Skeletal muscle cell (primary cell): ENCODE results near the gene KLHDC3.
"Not testable (repeated sequence)": the region's sequence is repeated elsewhere in the genome, so short reads cannot be mapped to it uniquely, and the experiment has no call there.

Experiments
- DNase-seq: peaks from one replicate; pipeline ENCODE4 v3.0.0-alpha.2; 2010; ENCODE audit warnings: low read depth
- H3K4me3 ChIP-seq: 2 replicates; pipeline ENCODE4 v1.5.1; 2011; ENCODE audit warnings: low read depth, mild to moderate bottlenecking, control low read depth, low read length, moderate library complexity

KLHDC3 gene

DNA sequence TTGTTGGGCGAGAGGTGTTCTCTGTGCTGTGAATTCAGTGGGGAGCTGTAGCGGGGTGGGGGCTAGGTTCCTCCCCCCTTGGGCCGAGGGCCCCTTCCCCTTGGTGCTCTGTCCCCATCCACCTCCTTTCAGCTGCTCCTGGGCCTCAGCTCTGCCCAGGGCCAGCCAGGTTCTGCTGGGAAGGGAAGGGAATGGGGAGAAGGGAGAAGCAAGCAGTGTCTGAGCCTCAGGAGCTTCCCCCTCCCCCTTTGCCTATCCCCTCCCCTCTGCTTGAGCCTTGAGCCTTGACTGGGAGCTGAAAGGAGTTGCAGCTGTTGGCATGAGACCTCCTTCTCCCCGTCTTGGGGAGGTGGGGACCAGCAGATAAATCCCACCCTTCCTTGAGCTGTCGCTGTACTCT, 6.8 kb downstream of the KLHDC3 start:
- DNase-seq: no peak
- peak overlapping the region; percentile 98 for H3K4me3 ChIP-seq

GRCh38 chr6:43021270-43022047, 7.4 kb downstream of the KLHDC3 start, which contains the start of gene RRP36:
Gene RRP36, plus strand, starts transcription at chr6:43021623. Its CDS starts 32 bp downstream, at chr6:43021655.
- H3K4me3 ChIP-seq: peak within 1 kb of the TSS; percentile 98
- DNase-seq: no peak

GRCh38 chr6:43024436-43024835, 10.4 kb downstream of the KLHDC3 start:
- DNase-seq: no peak
- no peak overlapping the region for H3K4me3 ChIP-seq

DNA sequence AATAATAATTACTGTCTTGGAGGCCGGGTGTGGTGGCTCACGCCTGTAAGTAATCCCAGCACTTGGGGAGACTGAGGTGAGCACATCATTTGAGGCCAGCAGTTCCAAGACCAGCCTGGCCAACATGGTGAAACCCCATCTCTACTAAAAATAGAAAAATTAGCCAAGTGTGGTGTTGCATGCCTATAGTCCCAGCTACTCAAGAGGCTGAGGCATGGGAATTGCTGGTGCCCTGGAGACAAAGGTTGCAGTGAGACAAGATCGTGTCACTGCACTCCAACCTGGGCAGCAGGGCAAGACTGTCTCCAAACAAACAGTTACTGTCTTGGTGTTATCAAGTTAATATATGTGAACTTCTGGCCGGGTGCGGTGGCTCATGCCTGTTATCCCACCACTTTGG, 12.3 kb downstream of the KLHDC3 start:
- no peak for DNase-seq
- no peak overlapping the region for H3K4me3 ChIP-seq

DNA sequence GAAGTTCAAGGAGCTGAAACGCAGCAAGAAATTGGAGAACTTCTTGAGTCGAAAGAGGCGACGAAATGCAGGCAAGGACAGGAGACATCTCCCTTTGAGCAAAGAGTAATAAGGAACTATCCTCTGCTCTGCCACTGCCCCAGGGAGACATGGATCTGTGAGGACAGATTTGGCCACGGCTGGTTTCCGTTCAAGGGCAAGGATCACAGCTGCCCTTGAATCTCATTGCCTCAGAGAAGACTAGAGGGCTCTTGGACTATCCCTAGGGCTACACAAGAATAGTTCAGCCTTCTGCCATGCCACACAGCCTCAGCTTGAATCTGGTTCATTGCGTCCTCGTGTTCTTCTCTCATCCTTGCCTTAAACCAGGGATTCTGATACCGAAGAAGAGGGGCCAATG, 15.1 kb downstream of the KLHDC3 start:
- no peak for DNase-seq

DNA sequence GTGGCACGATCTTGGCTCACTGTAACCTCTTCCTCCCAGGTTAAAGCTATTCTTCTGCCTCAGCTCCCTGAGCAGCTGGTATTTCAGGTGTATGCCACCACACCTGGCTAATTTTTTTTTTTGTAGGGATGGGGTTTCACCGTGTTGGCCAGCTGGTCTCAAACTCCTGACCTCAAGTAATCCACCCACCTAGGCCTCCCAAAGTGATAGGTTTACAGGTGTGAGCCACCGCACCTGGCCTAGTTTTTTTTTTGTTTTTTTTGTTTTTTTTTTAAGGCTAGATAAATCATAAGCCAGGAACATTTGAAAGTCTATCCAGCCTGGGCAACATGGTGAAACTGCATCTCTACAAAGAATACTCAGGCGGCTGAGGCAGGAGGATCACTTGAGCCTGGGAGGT, 18.3 kb downstream of the KLHDC3 start:
- H3K4me3 ChIP-seq: no peak overlapping the region
- no peak for DNase-seq

More for the DNA sequence above, 15.1 kb downstream of the KLHDC3 start:
- H3K4me3 ChIP-seq: no peak overlapping the region

DNA sequence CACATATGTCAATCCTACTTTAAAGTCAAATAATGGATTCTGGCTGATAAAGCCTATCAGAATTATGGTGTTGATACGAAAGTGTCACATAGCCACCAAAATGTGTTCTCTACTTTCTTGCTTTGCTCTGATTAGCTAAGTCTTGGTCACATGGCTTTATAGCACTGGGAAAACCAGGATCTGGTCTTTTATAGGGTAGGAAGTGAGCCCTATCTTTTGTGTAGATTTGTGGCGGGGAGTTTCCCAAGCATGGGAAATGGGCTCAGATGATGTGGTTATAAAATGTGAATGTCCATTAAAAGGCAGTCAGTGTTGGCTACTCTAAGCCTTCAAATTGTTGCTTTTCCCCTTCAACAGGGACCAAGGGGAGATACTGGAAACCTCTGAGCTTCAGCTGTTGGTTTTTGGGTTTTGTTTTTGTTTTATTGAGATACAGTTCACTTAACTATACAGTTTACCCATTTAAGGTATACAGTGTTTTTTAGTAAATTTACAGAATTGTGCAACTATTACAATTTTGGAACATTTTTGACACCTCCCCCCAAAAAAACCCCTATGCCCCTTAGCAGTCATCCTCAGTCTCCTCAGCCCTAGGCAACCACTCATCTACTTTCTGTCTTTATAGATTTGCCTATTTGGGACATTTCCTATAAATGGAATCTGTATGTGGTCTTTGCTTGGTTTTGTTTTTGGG, 19.6 kb downstream of the KLHDC3 start:
- no peak for DNase-seq

DNA sequence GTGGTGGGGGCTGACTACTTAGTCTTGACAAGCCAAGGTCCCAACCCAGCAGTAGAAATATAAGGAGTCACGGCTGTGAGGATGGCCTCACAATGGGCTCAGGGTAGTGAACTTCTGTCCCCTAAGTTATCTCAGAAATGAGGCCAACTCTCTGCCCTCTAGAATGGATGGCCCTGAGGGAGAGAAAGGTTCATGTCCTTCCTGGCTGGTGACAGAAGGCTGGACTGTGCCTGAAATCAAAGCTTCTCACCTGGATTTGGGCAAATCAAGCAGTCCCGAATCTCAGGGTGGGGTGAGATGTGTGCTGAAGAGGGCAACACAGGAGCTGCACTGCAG, 20.1 kb downstream of the KLHDC3 start:
- no peak for DNase-seq

More for the DNA sequence above, 19.6 kb downstream of the KLHDC3 start:
- H3K4me3 ChIP-seq: no peak overlapping the region

GRCh38 chr6:43035495-43036194, 21.6 kb downstream of the KLHDC3 start:
- H3K4me3 ChIP-seq: no peak overlapping the region
- no peak for DNase-seq

More for the DNA sequence above, 20.1 kb downstream of the KLHDC3 start:
- H3K4me3 ChIP-seq: no peak overlapping the region

- H3K4me3 ChIP-seq: no peak overlapping the region
- no peak for DNase-seq
These were observed 22.7 kb downstream of the KLHDC3 start for GRCh38 chr6:43036712-43037111.

- no peak for DNase-seq
- H3K4me3 ChIP-seq: no peak overlapping the region
These were observed 23.1 kb downstream of the KLHDC3 start for GRCh38 chr6:43037197-43037596.

GRCh38 chr6:43037706-43038105, 23.7 kb downstream of the KLHDC3 start:
- H3K4me3 ChIP-seq: no peak overlapping the region
- DNase-seq: no peak

DNA sequence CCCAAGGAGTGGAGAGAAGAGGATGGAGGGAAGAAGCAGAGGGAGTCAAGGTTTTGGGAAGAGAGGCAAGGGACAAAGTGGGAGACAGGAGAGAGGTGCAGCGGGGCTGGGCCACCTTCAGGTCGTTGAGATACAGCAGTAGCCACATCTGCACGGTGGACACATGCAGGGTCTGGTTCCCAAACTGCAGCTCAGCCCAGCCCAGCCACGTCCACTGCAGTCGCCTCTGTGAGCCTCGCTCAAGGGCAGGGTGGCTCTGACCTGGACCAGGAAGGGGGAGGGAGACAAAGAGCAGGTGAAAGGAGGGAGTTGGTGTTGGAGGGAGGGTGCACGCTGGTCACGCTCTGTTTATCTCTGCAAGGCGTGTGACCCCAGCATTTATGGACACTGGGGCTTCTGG, 24.7 kb downstream of the KLHDC3 start:
- no peak for DNase-seq
- H3K4me3 ChIP-seq: no peak overlapping the region

GRCh38 chr6:43040542-43041257, 26.7 kb downstream of the KLHDC3 start:
- DNase-seq: no peak

GRCh38 chr6:43041475-43041874, 27.4 kb downstream of the KLHDC3 start:
- DNase-seq, H3K4me3 ChIP-seq: not testable (repeated sequence)

More at GRCh38 chr6:43040542-43041257, 26.7 kb downstream of the KLHDC3 start:
- H3K4me3 ChIP-seq: no peak overlapping the region

GRCh38 chr6:43043310-43043709, 29.3 kb downstream of the KLHDC3 start:
- no peak overlapping the region for H3K4me3 ChIP-seq
- DNase-seq: no peak

GRCh38 chr6:43045371-43045930, 31.4 kb downstream of the KLHDC3 start:
- no peak for DNase-seq
- no peak overlapping the region for H3K4me3 ChIP-seq

GRCh38 chr6:43047998-43048397, 33.9 kb downstream of the KLHDC3 start:
- DNase-seq: no peak
- H3K4me3 ChIP-seq: no peak overlapping the region

- H3K4me3 ChIP-seq: no peak overlapping the region
- DNase-seq: no peak
These were observed 36.9 kb downstream of the KLHDC3 start for GRCh38 chr6:43050981-43051380.
